Measurements from ENCODE around the gene KIAA1549. TPM values are rescaled to one million over a fixed set of nuclear protein-coding genes. Genes with fewer than 3 reads are reported as not detected.

KIAA1549 gene
- total RNA-seq, 1 experiment from 2014 or later, result 18.7 TPM

DNA sequence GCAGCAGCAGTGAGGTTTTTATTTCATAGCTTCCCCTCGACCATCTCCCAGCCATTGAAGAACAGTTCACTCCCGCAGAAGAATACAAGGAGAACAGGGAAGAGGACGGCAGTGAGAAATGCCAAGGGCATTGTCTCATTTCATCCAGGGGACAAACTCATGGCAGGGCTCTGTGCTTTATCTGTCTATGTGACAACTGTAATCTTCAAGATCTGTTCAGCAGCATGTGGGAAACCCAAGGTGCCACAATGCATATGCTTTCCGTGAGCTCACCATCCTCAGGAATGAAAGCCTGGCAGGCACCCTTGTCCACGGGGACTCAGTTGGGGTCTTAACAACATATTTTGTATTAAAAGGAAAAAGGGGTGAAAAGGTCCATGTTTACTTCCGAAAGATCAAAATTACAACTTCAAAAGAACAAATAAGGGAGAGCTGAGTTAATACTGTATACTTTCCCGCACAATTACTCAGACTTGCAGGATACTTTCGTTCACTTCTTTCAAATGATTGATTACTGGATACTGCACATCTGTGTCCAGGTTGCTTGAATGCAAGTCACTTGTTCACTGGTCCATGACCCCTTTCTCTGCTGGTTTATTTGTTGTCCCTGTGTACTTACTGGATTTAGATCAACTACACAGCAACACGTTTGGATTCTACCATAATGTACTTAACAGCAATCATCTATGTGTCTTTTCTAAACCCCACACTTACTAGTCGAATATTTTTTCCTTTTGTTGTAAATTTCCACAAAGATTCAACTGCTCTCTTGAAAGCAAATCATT is 93.1 kb downstream of the KIAA1549 start:
- no peak overlapping the region for H3K4me3 Mint-ChIP-seq
- CTCF ChIA-PET, result interaction anchor here (0.6 to 1.4 kb wide), 2 partner anchors 158 to 187 kb away, joined by 4 read pairs; no protein-coding TSS in a partner anchor
- POLR2A ChIA-PET, result no interaction called here

DNA sequence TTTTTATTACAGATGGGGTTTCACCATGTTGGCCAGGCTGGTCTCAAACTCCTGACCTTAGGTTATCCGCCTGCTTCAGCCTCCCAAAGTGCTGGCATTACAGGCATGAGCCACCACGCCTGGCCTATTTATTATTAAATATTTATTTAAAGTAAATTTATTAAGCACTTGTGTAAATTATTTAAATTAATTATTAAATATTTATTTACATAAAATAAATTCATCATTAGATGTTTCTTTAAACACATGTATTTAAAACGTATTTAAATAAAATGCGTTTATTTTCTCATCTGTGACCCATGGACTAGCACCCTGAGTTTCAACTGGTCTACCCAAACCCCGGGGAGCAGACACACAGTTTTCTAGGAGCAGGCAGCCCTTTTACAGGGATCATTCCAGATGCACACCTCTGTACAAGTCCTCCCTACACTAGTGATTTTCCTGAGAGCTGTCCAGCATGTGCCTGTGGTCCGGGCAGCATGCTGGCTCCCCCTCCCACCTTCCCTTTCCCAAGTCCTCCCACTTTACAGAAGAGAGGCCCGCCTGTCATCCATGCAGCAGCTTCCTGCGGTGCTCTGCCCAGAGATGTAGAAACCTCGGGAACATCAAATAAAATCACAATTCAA is 94.0 kb downstream of the KIAA1549 start:
- H3K27me3 Mint-ChIP-seq (ENCODE audit: low read depth), result no peaks in the 10 kb centered on the region
- no peak overlapping the region; the same call in 1 of the 2 replicates for H3K27ac Mint-ChIP-seq
- H3K9me3 Mint-ChIP-seq, result no peaks in the 10 kb centered on the region
- ATAC-seq, result peak; percentile 33; the same call in 1 of the 2 replicates
- H3K4me3 Mint-ChIP-seq, result no peak overlapping the region
- no peak for DNase-seq (ENCODE audit: low spot score)
- H3K4me1 Mint-ChIP-seq, result peaks cover 17% of the 10 kb centered on the region
- ChIA-PET POLR2A (no interaction called here), CTCF (interaction anchor here (0.6 to 1.7 kb wide), 17 partner anchors 8 to 270 kb away, joined by 3 to 6 read pairs (median 4); partner anchors contain the start of gene KIAA1549)
- TF ChIP-seq HMGA2 (CRISPR knock-in tag; IDR thresholded peaks at IDR 0.05), result peak; percentile 99
- TF ChIP-seq, protein P1, sequence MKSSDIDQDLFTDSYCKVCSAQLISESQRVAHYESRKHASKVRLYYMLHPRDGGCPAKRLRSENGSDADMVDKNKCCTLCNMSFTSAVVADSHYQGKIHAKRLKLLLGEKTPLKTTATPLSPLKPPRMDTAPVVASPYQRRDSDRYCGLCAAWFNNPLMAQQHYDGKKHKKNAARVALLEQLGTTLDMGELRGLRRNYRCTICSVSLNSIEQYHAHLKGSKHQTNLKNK (CRISPR knock-in tag; IDR thresholded peaks at IDR 0.05), result no peak
- no peak for TF ChIP-seq E2F5 (CRISPR knock-in tag; IDR thresholded peaks at IDR 0.05)
- peaks cover 6% of the 10 kb centered on the region for H3K36me3 Mint-ChIP-seq

More for the DNA sequence above, 93.1 kb downstream of the KIAA1549 start:
- H3K27ac Mint-ChIP-seq, result peak overlapping the region; percentile 15
- no peak for DNase-seq (ENCODE audit: low spot score)
- no peaks in the 10 kb centered on the region for H3K27me3 Mint-ChIP-seq (ENCODE audit: low read depth)
- no peak for ATAC-seq
- H3K36me3 Mint-ChIP-seq, result peaks cover 8% of the 10 kb centered on the region
- TF ChIP-seq ZNF416 (CRISPR knock-in tag; IDR thresholded peaks at IDR 0.05) (no peak), NFE2L1 (CRISPR knock-in tag; IDR thresholded peaks at IDR 0.05) (no peak), SMAD4 (CRISPR knock-in tag; IDR thresholded peaks at IDR 0.05) (no peak), RELA (CRISPR knock-in tag; IDR thresholded peaks at IDR 0.05; ENCODE audit: borderline replicate concordance) (no peak), ZBTB21 (CRISPR knock-in tag; IDR thresholded peaks at IDR 0.05; ENCODE audit: borderline replicate concordance) (no peak)
- peaks cover 17% of the 10 kb centered on the region for H3K4me1 Mint-ChIP-seq
- no peaks in the 10 kb centered on the region for H3K9me3 Mint-ChIP-seq

DNA sequence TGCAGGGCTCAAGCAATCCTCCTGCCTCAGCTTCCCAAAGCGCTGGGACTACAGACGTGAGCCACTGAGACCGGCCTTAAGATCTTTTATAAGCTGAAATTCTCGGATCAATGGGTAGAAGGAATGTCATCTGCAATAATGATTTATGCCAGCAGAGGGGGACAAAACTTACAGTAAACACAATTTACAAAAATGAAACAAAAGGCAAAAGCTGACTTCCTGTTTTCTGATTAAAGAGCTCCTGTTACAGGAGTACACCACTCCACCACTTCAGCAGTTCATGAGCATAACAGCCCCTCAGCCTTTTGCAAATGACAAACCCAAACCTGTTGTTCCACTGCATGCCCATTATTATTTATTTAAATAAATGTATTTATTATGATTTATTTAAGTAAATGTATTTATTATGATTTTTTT is 94.7 kb downstream of the KIAA1549 start:
- TF ChIP-seq CTCF (IDR thresholded peaks at IDR 0.05) (0 out of 2 replicates have a peak, but pooled peaks have one; percentile 33), ZNF121 (CRISPR knock-in tag; IDR thresholded peaks at IDR 0.05) (no peak), ZBTB43 (CRISPR knock-in tag; IDR thresholded peaks at IDR 0.05) (no peak)
- TF ChIP-seq, protein P2, sequence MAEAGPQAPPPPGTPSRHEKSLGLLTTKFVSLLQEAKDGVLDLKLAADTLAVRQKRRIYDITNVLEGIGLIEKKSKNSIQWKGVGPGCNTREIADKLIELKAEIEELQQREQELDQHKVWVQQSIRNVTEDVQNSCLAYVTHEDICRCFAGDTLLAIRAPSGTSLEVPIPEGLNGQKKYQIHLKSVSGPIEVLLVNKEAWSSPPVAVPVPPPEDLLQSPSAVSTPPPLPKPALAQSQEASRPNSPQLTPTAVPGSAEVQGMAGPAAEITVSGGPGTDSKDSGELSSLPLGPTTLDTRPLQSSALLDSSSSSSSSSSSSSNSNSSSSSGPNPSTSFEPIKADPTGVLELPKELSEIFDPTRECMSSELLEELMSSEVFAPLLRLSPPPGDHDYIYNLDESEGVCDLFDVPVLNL (CRISPR knock-in tag; IDR thresholded peaks at IDR 0.05; ENCODE audit: borderline replicate concordance, low read depth), result no peak
- no peaks in the 10 kb centered on the region for H3K27me3 Mint-ChIP-seq (ENCODE audit: low read depth)
- ChIA-PET CTCF (interaction anchor here (0.5 to 1.7 kb wide), 22 partner anchors 9 to 1065 kb away, joined by 3 to 6 read pairs (median 4); partner anchors contain the start of genes ATP6V0A4, KIAA1549 and TMEM213), POLR2A (no interaction called here)
- peaks cover 7% of the 10 kb centered on the region for H3K36me3 Mint-ChIP-seq
- ATAC-seq, result no peak
- DNase-seq (ENCODE audit: low spot score), result no peak
- no peak overlapping the region for H3K4me3 Mint-ChIP-seq
- H3K9me3 Mint-ChIP-seq, result no peaks in the 10 kb centered on the region
- H3K27ac Mint-ChIP-seq, result no peak overlapping the region
- H3K4me1 Mint-ChIP-seq, result peaks cover 17% of the 10 kb centered on the region

Measured in WTC11 (cell line).